A673 (cell line): ENCODE results near the gene MYF5. TPM values are rescaled to one million over a fixed set of nuclear protein-coding genes. Genes with fewer than 3 reads are reported as not detected.

ENCODE experiments used
- BruUV-seq: library from RNA; stranded (reverse); fragments of 400-500 nt; replicated peaks from 2 replicates; lab custom pipeline; 2021; lab: Mats Ljungman, UMichigan
- CTCF ChIA-PET: fragments of 300-600 bp; sonication (Branson Sonifier 250); formaldehyde crosslinking; loops from one replicate; lab custom pipeline; 2022; ENCODE audit warnings: antibody characterized with exemption; lab: Charles Lee
- POLR2A ChIA-PET: fragments of 300-600 bp; sonication (Branson Sonifier 250); formaldehyde crosslinking; loops from one replicate; lab custom pipeline; 2022; ENCODE audit warnings: antibody characterized with exemption; ENCODE audit not compliant: low non-redundant PET; lab: Charles Lee
- DNase-seq: peaks from one replicate; pipeline ENCODE4 v3.0.0-alpha.2; 2015; ENCODE audit warnings: low spot score
- H3K27ac ChIP-seq: fragments of 200-600 bp; sonication (generic); 2 replicates; pipeline ENCODE4 v1.5.1; 2016; ENCODE audit warnings: mixed run types, low read depth, mild to moderate bottlenecking, mixed read lengths, antibody characterized with exemption, low read length; ENCODE audit not compliant: poor library complexity, severe bottlenecking
- H3K27me3 ChIP-seq: fragments of 200-600 bp; sonication (generic); replicated peaks from 2 replicates; pipeline ENCODE4 v1.6.1; 2017; ENCODE audit warnings: mixed run types, low read depth, mild to moderate bottlenecking, mixed read lengths, antibody characterized with exemption, low read length; ENCODE audit not compliant: insufficient read depth, poor library complexity
- H3K36me3 ChIP-seq: fragments of 200-600 bp; sonication (generic); 2 replicates; pipeline ENCODE4 v1.6.1; 2016; ENCODE audit warnings: mixed run types, mild to moderate bottlenecking, mixed read lengths, antibody characterized with exemption, low read length; ENCODE audit not compliant: insufficient read depth, poor library complexity, severe bottlenecking
- H3K4me1 ChIP-seq: fragments of 200-600 bp; sonication (generic); 2 replicates; pipeline ENCODE4 v1.6.1; 2017; ENCODE audit warnings: mixed run types, mild to moderate bottlenecking, mixed read lengths, antibody characterized with exemption, low read length; ENCODE audit not compliant: insufficient read depth, poor library complexity, severe bottlenecking
- H3K4me3 ChIP-seq: fragments of 200-600 bp; sonication (generic); 2 replicates; pipeline ENCODE4 v1.5.1; 2016; ENCODE audit warnings: low read depth, mixed run types, mild to moderate bottlenecking, mixed read lengths, low read length; ENCODE audit not compliant: poor library complexity, severe bottlenecking
- H3K9me3 ChIP-seq: fragments of 200-600 bp; sonication (generic); 2 replicates; pipeline ENCODE4 v1.6.1; 2016; ENCODE audit warnings: mixed run types, low read depth, mild to moderate bottlenecking, mixed read lengths, antibody characterized with exemption, low read length; ENCODE audit not compliant: poor library complexity, severe bottlenecking
- CTCF ChIP-seq: fragments of 300-800, 200-600 bp; sonication (generic); conservative IDR thresholded peaks from 2 replicates; pipeline ENCODE4 v1.5.1; 2017; ENCODE audit warnings: low read depth, mild to moderate bottlenecking, antibody characterized with exemption, low read length, moderate library complexity, mixed read lengths
- EZH2 ChIP-seq: fragments of 200-600 bp; sonication (generic); IDR thresholded peaks from 2 replicates; pipeline ENCODE4 v1.6.1; 2017; ENCODE audit warnings: borderline replicate concordance, low read depth, mild to moderate bottlenecking, mixed read lengths, antibody characterized with exemption, low read length; ENCODE audit not compliant: poor library complexity, severe bottlenecking
- intact Hi-C: fragments of 100-400 bp; cut with micrococcal nuclease; formaldehyde crosslinking; loops from one replicate; pipeline ENCODE4 v1.10.0; 2022; ENCODE audit not compliant: unreplicated experiment
- total RNA-seq: library from RNA; stranded (reverse); gene quantifications from 2 replicates; pipeline ENCODE4 v1.2.3, GENCODE V29; 2021

Gene MYF5
- total RNA-seq, 1 experiment from 2014 or later, result not detected

- intact Hi-C loops, result no loop called here
- Histone ChIP-seq H3K36me3 (no peaks in the 10 kb centered on the region), H3K4me1 (no peaks in the 10 kb centered on the region), H3K4me3 (no peak overlapping the region), H3K27ac (no peak overlapping the region), H3K9me3 (no peaks in the 10 kb centered on the region), H3K27me3 (no peaks in the 10 kb centered on the region)
- no TSS peak for BruUV-seq
- CTCF ChIA-PET, result no interaction called here
- POLR2A ChIA-PET, result no interaction called here
- DNase-seq, result no peak
- no peak for TF ChIP-seq EZH2
- no peak for TF ChIP-seq CTCF
Measured at GRCh38 chr12:80715713-80716249, 931 bp upstream of the MYF5 start.

- ChIA-PET CTCF (no interaction called here), POLR2A (no interaction called here)
- TF ChIP-seq EZH2 (no peak), CTCF (no peak)
- Histone ChIP-seq H3K4me1 (no peaks in the 10 kb centered on the region), H3K4me3 (no peak overlapping the region), H3K27me3 (no peaks in the 10 kb centered on the region), H3K27ac (no peak overlapping the region), H3K36me3 (no peaks in the 10 kb centered on the region), H3K9me3 (no peaks in the 10 kb centered on the region)
- no TSS peak for BruUV-seq
- intact Hi-C loops, result no loop called here
- DNase-seq, result no peak
Measured at GRCh38 chr12:80717856-80718255, 1.1 kb downstream of the MYF5 start.

GRCh38 chr12:80720516-80720915 lies 3.8 kb downstream of the MYF5 start:
- POLR2A ChIA-PET, result no interaction called here

More at GRCh38 chr12:80720516-80720915, 3.8 kb downstream of the MYF5 start:
- no peak overlapping the region for H3K4me3 ChIP-seq
- H3K9me3 ChIP-seq, result no peaks in the 10 kb centered on the region
- no peaks in the 10 kb centered on the region for H3K27me3 ChIP-seq
- H3K27ac ChIP-seq, result no peak overlapping the region
- no TSS peak for BruUV-seq
- no peak for DNase-seq
- intact Hi-C loops, result no loop called here
- TF ChIP-seq EZH2 (no peak), CTCF (no peak)
- no peaks in the 10 kb centered on the region for H3K4me1 ChIP-seq
- CTCF ChIA-PET, result no interaction called here
- no peaks in the 10 kb centered on the region for H3K36me3 ChIP-seq
